Natural killer cell (primary cell): ENCODE data around the gene SMARCD2. TPM values are rescaled to one million over a fixed set of nuclear protein-coding genes. Genes with fewer than 3 reads are reported as not detected.

Experiments
- ATAC-seq, 3 donors: fragments of 150-1000 bp in 2 of 3; fragments of 200-7000 bp in 1 of 3; cut with Tn5 transposase; 1 replicate in 1 of 3; 2 replicates in 2 of 3; pipeline ENCODE4 v1.10.0; 2021; ENCODE audit warnings: mild to moderate bottlenecking in 2 of 3, moderate library complexity in 2 of 3
- DNase-seq, 2 donors: peaks; one replicate each; pipeline versions ENCODE4 v3.0.0 to v3.0.0-alpha.2; 2013 to 2021; ENCODE audit warnings: mixed read lengths in 1 of 2
- H3K27ac ChIP-seq: one replicate; pipeline ENCODE4 v1.5.1; 2013; ENCODE audit warnings: mild to moderate bottlenecking, low read length
- H3K27me3 ChIP-seq: one replicate; pipeline ENCODE4 v1.6.1; 2013; ENCODE audit warnings: low read length; ENCODE audit not compliant: control insufficient read depth, insufficient read depth
- H3K36me3 ChIP-seq: one replicate; pipeline ENCODE4 v1.6.1; 2013; ENCODE audit warnings: low read length; ENCODE audit not compliant: control insufficient read depth, insufficient read depth
- H3K4me1 ChIP-seq: one replicate; pipeline ENCODE4 v1.6.1; 2013; ENCODE audit warnings: low read length; ENCODE audit not compliant: control insufficient read depth, insufficient read depth
- H3K4me3 ChIP-seq: one replicate; pipeline ENCODE4 v1.5.1; 2013; ENCODE audit warnings: low read length
- H3K9me3 ChIP-seq: one replicate; pipeline ENCODE4 v1.6.1; 2013; ENCODE audit warnings: low read length; ENCODE audit not compliant: control insufficient read depth, insufficient read depth
- H3K27ac Mint-ChIP-seq, 2 donors: one replicate each; pipeline ENCODE4 v1.8.0; 2022; ENCODE audit warnings: mild to moderate bottlenecking in 2 of 2, mixed read lengths in 2 of 2, moderate library complexity in 1 of 2
- H3K27me3 Mint-ChIP-seq, 2 donors: one replicate each; pipeline ENCODE4 v1.8.0; 2022; ENCODE audit warnings: low read depth in 2 of 2, mixed read lengths in 2 of 2
- H3K36me3 Mint-ChIP-seq: one replicate; pipeline ENCODE4 v1.8.0; 2022; ENCODE audit warnings: mixed read lengths
- H3K4me1 Mint-ChIP-seq, 2 donors: one replicate each; pipeline ENCODE4 v1.8.0; 2022; ENCODE audit warnings: mixed read lengths in 2 of 2
- H3K4me3 Mint-ChIP-seq: one replicate; pipeline ENCODE4 v1.8.0; 2022; ENCODE audit warnings: mild to moderate bottlenecking, moderate library complexity, mixed read lengths
- H3K9me3 Mint-ChIP-seq, 2 donors: one replicate each; pipeline ENCODE4 v1.8.0; 2022; ENCODE audit warnings: mixed read lengths in 2 of 2
- whole genome bisulfite sequencing: methylation state at CpG from one replicate; pipeline ENCODE4 v1.1.7; 2013; ENCODE audit warnings: missing lambda C conversion rate; ENCODE audit not compliant: insufficient coverage; 5-methylcytosine and 5-hydroxymethylcytosine counted together
- intact Hi-C: fragments of 100-400 bp; cut with micrococcal nuclease; formaldehyde crosslinking; loops from one replicate; pipeline ENCODE4 v1.14.2; 2022
- total RNA-seq, 4 donors: library from RNA; stranded (reverse); fragments of 120-200 nt in 1 of 4; gene quantifications; one replicate each; pipeline versions ENCODE4 v1.2.3 to v1.2.4, GENCODE V29; 2013 to 2022
- TF ChIP-seq, protein P1 (sequence below): fragments of 200-600 bp; IDR thresholded peaks from one replicate; pipeline ENCODE4 v1.8.0; 2022; ENCODE audit warnings: antibody characterized with exemption

The SMARCD2 gene
- total RNA-seq, 3 donors from 2014 or later (not counting 1 experiment from before 2014, with no cell fraction given), result 131 to 162 (median 139) TPM

DNA sequence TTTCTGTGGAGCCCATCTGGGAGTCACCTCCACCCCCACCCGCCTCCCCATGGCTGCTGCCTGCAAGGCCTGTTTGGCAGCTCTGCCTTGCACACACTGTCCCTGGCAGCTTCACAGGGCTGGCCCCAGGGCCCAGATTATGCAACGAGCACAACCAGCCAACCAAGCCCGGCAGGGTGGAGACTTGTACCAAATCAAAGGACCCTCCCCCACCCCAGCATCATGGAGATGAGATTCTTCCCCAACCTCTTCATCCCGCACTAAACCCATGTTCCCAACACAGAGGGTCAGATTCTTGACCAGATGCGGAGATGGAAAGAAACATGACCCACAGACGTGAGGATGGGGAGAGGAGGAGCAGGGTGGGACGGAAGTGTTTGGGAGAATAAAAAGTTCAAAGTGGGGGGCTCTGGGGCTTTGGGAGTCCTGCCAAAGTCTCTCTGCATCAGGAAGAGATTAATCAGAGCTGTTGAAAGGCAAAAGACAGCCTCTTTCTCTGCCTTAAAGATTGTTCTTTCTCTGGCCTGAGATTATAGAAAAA is 3.8 kb downstream of the SMARCD2 start:
- WGBS, result 56% methylated on average over 6 of the region's 7 CpGs
- intact Hi-C loops, result no loop called here

DNA sequence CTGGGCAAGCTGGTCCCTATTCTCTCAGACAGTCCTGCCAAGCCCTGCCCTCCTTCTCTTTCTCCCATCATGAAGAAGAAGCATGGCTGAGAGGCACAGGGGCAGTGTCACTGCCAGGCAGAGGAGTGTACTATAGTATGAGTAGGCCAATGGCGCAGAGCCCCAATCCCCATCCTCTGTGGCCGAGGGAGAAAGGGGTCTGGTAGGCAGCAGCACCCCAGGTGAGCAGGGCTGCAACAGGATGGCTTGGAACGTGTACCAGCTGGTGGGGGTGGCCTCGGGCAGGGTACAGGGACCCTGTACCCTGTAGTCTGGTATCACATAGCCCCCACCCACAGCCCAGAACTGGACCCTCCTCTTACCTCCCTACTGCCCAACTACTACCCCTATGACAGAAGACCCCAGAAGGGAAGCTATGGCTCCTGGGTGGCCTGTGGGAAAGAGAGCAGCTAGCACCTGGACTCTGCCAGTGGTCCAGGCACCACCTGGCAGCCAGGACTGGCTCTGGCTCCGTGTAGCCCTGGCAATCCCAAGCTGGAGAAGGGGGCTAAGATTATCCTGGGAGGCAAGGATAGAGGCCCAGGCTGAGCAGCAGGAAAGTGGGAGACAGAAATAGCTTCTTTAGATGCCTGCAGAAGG is 4.4 kb downstream of the SMARCD2 start:
- Histone ChIP-seq H3K9me3 (no peaks in the 10 kb centered on the region), H3K4me3 (no peak overlapping the region), H3K36me3 (peaks cover 35% of the 10 kb centered on the region), H3K27ac (no peak overlapping the region), H3K27me3 (no peaks in the 10 kb centered on the region), H3K4me1 (peaks cover 55% of the 10 kb centered on the region)
- Mint-ChIP-seq H3K27ac (no peak overlapping the region), H3K9me3 (no peaks in the 10 kb centered on the region), H3K36me3 (no peaks in the 10 kb centered on the region), H3K27me3 (no peaks in the 10 kb centered on the region), H3K4me3 (no peak overlapping the region), H3K4me1 (peaks cover 29 to 47% of the 10 kb centered on the region in 2 donors)
- TF ChIP-seq, protein P1, sequence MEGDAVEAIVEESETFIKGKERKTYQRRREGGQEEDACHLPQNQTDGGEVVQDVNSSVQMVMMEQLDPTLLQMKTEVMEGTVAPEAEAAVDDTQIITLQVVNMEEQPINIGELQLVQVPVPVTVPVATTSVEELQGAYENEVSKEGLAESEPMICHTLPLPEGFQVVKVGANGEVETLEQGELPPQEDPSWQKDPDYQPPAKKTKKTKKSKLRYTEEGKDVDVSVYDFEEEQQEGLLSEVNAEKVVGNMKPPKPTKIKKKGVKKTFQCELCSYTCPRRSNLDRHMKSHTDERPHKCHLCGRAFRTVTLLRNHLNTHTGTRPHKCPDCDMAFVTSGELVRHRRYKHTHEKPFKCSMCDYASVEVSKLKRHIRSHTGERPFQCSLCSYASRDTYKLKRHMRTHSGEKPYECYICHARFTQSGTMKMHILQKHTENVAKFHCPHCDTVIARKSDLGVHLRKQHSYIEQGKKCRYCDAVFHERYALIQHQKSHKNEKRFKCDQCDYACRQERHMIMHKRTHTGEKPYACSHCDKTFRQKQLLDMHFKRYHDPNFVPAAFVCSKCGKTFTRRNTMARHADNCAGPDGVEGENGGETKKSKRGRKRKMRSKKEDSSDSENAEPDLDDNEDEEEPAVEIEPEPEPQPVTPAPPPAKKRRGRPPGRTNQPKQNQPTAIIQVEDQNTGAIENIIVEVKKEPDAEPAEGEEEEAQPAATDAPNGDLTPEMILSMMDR, result no peak
- ATAC-seq, result no peak
- intact Hi-C loops, result no loop called here
- no peak for DNase-seq
- 95% methylated on average over 5 of the region's 5 CpGs for WGBS

More for the DNA sequence above, 3.8 kb downstream of the SMARCD2 start:
- no peaks in the 10 kb centered on the region for H3K9me3 Mint-ChIP-seq
- H3K36me3 ChIP-seq, result peaks cover 29% of the 10 kb centered on the region
- no peaks in the 10 kb centered on the region for H3K27me3 Mint-ChIP-seq
- no peak for DNase-seq
- no peaks in the 10 kb centered on the region for H3K27me3 ChIP-seq
- H3K4me3 Mint-ChIP-seq, result peak overlapping the region; percentile 13
- peaks cover 61% of the 10 kb centered on the region for H3K4me1 ChIP-seq
- H3K9me3 ChIP-seq, result no peaks in the 10 kb centered on the region
- no peak overlapping the region for H3K27ac Mint-ChIP-seq
- H3K36me3 Mint-ChIP-seq, result no peaks in the 10 kb centered on the region
- ATAC-seq, result no peak
- TF ChIP-seq, protein P1, result no peak
- H3K4me1 Mint-ChIP-seq, result peaks cover 31 to 53% of the 10 kb centered on the region in 2 donors
- no peak overlapping the region for H3K27ac ChIP-seq
- no peak overlapping the region for H3K4me3 ChIP-seq

DNA sequence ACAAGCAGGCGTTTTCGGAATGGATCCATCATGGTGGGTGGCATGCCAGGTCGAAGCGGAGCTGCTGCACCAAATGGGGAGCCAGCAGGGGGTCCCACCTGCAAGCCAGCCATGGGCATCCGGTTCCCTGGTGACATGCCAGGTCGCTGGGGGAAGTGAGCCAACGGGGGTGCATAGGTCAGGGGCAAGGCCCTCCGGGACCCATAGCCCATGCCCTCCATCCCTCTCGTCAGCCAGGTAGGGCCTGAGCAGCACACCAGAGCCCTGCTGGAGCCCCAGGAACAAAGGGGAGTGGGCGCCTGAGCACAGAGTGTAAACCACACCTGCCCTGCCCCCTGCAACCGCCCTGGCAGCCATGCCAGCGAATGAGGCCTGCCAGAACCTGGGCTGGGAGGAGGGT is 5.0 kb downstream of the SMARCD2 start:
- H3K4me1 ChIP-seq, result peaks cover 55% of the 10 kb centered on the region
- no peaks in the 10 kb centered on the region for H3K27me3 Mint-ChIP-seq
- no peak overlapping the region for H3K27ac ChIP-seq
- no peaks in the 10 kb centered on the region for H3K27me3 ChIP-seq
- intact Hi-C loops, result no loop called here
- H3K36me3 Mint-ChIP-seq, result no peaks in the 10 kb centered on the region
- no peak overlapping the region for H3K4me3 ChIP-seq
- no peak for ATAC-seq
- no peak for DNase-seq
- peaks cover 29 to 47% of the 10 kb centered on the region in 2 donors for H3K4me1 Mint-ChIP-seq
- H3K9me3 ChIP-seq, result no peaks in the 10 kb centered on the region
- H3K36me3 ChIP-seq, result peaks cover 41% of the 10 kb centered on the region
- H3K27ac Mint-ChIP-seq, result no peak overlapping the region
- TF ChIP-seq, protein P1, result no peak
- H3K9me3 Mint-ChIP-seq, result no peaks in the 10 kb centered on the region
- no peak overlapping the region for H3K4me3 Mint-ChIP-seq
- 94% methylated on average over 12 of the region's 12 CpGs for WGBS
